ENCODE measurements around the gene ALOXE3. TPM values are rescaled to one million over a fixed set of nuclear protein-coding genes. Genes with fewer than 3 reads are reported as not detected.

The ALOXE3 gene
- total RNA-seq, 2 experiments from 2014 or later = 0.09 TPM; not detected in 1

GRCh38 chr17:8159032-8159400, 40.7 kb upstream of the ALOXE3 start:
- ATAC-seq (no peak), DNase-seq (no peak)
- CTCF ChIA-PET = interaction anchor here (0.8 to 5.2 kb wide), 18 partner anchors 9 to 98 kb away, joined by 3 to 37 read pairs (median 4); partner anchors contain the start of gene AURKB
- H3K4me3 Mint-ChIP-seq = no peak overlapping the region
- POLR2A ChIA-PET = interaction anchor here (1.0 to 22.8 kb wide), 6 partner anchors 9 to 89 kb away, joined by 3 to 476 read pairs (median 23); partner anchors contain the start of genes ALOXE3 and HES7
- H3K27me3 Mint-ChIP-seq = no peaks in the 10 kb centered on the region
- no peaks in the 10 kb centered on the region for H3K9me3 Mint-ChIP-seq
- peaks cover 30% of the 10 kb centered on the region for H3K36me3 Mint-ChIP-seq (ENCODE audit: low read depth)
- H3K27ac Mint-ChIP-seq = peak overlapping the region; percentile 83
- peaks cover 59% of the 10 kb centered on the region for H3K4me1 Mint-ChIP-seq (ENCODE audit: low read depth)
- intact Hi-C loops (cut with micrococcal nuclease) = no loop called here
- no peak for TF ChIP-seq CTCF (IDR thresholded peaks at IDR 0.05)

GRCh38 chr17:8158267-8159031, 40.1 kb upstream of the ALOXE3 start:
- ATAC-seq (peak; percentile 21), DNase-seq (peak; percentile 94)
- intact Hi-C loops (cut with micrococcal nuclease) = no loop called here
- Mint-ChIP-seq H3K27me3 (no peaks in the 10 kb centered on the region), H3K4me1 (ENCODE audit: low read depth) (peaks cover 57% of the 10 kb centered on the region), H3K27ac (peak overlapping the region; percentile 83), H3K4me3 (peak overlapping the region; percentile 1), H3K9me3 (no peaks in the 10 kb centered on the region), H3K36me3 (ENCODE audit: low read depth) (peaks cover 30% of the 10 kb centered on the region)
- ChIA-PET CTCF (interaction anchor here (0.6 to 5.2 kb wide), 21 partner anchors 9 to 98 kb away, joined by 3 to 37 read pairs (median 4); partner anchors contain the start of gene AURKB), POLR2A (interaction anchor here (0.7 to 22.8 kb wide), 8 partner anchors 9 to 90 kb away, joined by 3 to 476 read pairs (median 14); partner anchors contain the start of genes ALOXE3 and HES7)
- peak; percentile 88 for TF ChIP-seq CTCF (IDR thresholded peaks at IDR 0.05)

GRCh38 chr17:8156246-8156992, 38.1 kb upstream of the ALOXE3 start:
- ATAC-seq = peak; percentile 73
- CTCF ChIA-PET = interaction anchor here (0.9 to 5.2 kb wide), 16 partner anchors 17 to 94 kb away, joined by 3 to 27 read pairs (median 4); partner anchors contain the start of genes ALOXE3, CTC1 and HES7
- H3K4me1 Mint-ChIP-seq (ENCODE audit: low read depth) = peaks cover 59% of the 10 kb centered on the region

DNA sequence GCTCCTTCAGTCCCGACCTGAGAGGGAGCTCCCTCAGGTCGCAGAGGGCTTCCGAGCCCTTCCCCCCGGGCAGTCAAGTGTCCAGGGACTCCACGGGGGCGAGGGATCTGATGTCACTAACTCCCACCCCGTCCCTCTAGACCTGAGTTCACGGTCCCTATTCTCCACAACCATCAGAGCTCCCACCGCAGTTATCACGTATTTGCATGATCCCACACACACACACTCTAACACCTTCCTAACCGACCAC, 37.6 kb upstream of the ALOXE3 start:
- CTCF ChIA-PET = interaction anchor here (1.0 to 5.2 kb wide), 8 partner anchors 17 to 92 kb away, joined by 3 to 27 read pairs (median 5); partner anchors contain the start of genes ALOXE3, CTC1 and HES7

More at GRCh38 chr17:8156246-8156992, 38.1 kb upstream of the ALOXE3 start:
- TF ChIP-seq CTCF (IDR thresholded peaks at IDR 0.05) = no peak
- POLR2A ChIA-PET = interaction anchor here (0.6 to 22.8 kb wide), 15 partner anchors 14 to 625 kb away, joined by 3 to 476 read pairs (median 6); partner anchors contain the start of genes ALOXE3, CTC1, HES7 and PFAS
- Mint-ChIP-seq H3K9me3 (no peaks in the 10 kb centered on the region), H3K27ac (no peak overlapping the region), H3K4me3 (no peak overlapping the region), H3K36me3 (ENCODE audit: low read depth) (peaks cover 31% of the 10 kb centered on the region), H3K27me3 (no peaks in the 10 kb centered on the region)
- peak; percentile 100 for DNase-seq
- intact Hi-C loops (cut with micrococcal nuclease) = loop anchor here (2.0 kb wide), 1 partner anchor 18 kb away; no protein-coding TSS in a partner anchor

More for the DNA sequence above, 37.6 kb upstream of the ALOXE3 start:
- no peak overlapping the region for H3K4me3 Mint-ChIP-seq
- intact Hi-C loops (cut with micrococcal nuclease) = loop anchor here (2.0 kb wide), 1 partner anchor 17 kb away; no protein-coding TSS in a partner anchor
- H3K36me3 Mint-ChIP-seq (ENCODE audit: low read depth) = peaks cover 26% of the 10 kb centered on the region
- H3K9me3 Mint-ChIP-seq = no peaks in the 10 kb centered on the region
- H3K4me1 Mint-ChIP-seq (ENCODE audit: low read depth) = peaks cover 55% of the 10 kb centered on the region
- H3K27me3 Mint-ChIP-seq = no peaks in the 10 kb centered on the region
- DNase-seq (no peak), ATAC-seq (no peak)
- no peak overlapping the region for H3K27ac Mint-ChIP-seq
- no peak for TF ChIP-seq CTCF (IDR thresholded peaks at IDR 0.05)
- POLR2A ChIA-PET = interaction anchor here (0.6 to 22.8 kb wide), 15 partner anchors 8 to 624 kb away, joined by 3 to 476 read pairs (median 7); partner anchors contain the start of genes ALOXE3, CTC1, HES7 and PFAS
